Measurements from ENCODE around the gene ENTHD1. TPM values are rescaled to one million over a fixed set of nuclear protein-coding genes. Genes with fewer than 3 reads are reported as not detected.
A peak's percentile ranks its signal among the peaks of the same experiment; 100 is the strongest.

Gene ENTHD1
- total and polyA plus RNA-seq, 9 of the 15 experiments (the other 6 are each of a cell fraction or from before 2014, with no cell fraction given): 0.13 to 0.98 (median 0.35) TPM

DNA sequence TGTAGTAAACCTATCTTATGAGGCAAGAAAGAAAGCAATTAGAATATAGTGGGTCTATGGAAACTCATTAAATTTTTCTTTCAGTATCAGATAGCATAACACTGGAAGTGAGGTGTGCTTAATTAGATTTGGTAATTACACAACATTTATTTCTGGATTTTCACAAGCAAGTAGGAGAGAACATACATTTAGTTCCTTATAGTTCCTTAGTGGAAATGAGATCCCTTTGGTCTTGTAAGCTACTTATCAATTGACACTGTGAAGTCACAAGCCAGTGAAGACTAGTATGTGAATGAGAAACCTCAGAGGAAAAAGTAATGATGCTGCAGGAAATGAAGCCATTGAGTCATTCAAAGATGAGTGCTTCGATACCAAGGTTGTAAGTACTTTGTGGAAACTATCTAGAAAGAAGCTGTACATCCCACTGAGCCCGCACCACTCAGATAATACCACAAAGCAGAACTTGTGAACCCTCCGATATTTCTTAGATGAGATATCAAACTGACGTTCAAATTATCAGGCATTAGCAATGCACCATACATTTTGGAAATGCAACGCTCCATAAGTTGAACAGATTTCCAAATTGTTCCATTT is 53.5 kb downstream of the ENTHD1 start (continued):
- TF ChIP-seq, protein P1, sequence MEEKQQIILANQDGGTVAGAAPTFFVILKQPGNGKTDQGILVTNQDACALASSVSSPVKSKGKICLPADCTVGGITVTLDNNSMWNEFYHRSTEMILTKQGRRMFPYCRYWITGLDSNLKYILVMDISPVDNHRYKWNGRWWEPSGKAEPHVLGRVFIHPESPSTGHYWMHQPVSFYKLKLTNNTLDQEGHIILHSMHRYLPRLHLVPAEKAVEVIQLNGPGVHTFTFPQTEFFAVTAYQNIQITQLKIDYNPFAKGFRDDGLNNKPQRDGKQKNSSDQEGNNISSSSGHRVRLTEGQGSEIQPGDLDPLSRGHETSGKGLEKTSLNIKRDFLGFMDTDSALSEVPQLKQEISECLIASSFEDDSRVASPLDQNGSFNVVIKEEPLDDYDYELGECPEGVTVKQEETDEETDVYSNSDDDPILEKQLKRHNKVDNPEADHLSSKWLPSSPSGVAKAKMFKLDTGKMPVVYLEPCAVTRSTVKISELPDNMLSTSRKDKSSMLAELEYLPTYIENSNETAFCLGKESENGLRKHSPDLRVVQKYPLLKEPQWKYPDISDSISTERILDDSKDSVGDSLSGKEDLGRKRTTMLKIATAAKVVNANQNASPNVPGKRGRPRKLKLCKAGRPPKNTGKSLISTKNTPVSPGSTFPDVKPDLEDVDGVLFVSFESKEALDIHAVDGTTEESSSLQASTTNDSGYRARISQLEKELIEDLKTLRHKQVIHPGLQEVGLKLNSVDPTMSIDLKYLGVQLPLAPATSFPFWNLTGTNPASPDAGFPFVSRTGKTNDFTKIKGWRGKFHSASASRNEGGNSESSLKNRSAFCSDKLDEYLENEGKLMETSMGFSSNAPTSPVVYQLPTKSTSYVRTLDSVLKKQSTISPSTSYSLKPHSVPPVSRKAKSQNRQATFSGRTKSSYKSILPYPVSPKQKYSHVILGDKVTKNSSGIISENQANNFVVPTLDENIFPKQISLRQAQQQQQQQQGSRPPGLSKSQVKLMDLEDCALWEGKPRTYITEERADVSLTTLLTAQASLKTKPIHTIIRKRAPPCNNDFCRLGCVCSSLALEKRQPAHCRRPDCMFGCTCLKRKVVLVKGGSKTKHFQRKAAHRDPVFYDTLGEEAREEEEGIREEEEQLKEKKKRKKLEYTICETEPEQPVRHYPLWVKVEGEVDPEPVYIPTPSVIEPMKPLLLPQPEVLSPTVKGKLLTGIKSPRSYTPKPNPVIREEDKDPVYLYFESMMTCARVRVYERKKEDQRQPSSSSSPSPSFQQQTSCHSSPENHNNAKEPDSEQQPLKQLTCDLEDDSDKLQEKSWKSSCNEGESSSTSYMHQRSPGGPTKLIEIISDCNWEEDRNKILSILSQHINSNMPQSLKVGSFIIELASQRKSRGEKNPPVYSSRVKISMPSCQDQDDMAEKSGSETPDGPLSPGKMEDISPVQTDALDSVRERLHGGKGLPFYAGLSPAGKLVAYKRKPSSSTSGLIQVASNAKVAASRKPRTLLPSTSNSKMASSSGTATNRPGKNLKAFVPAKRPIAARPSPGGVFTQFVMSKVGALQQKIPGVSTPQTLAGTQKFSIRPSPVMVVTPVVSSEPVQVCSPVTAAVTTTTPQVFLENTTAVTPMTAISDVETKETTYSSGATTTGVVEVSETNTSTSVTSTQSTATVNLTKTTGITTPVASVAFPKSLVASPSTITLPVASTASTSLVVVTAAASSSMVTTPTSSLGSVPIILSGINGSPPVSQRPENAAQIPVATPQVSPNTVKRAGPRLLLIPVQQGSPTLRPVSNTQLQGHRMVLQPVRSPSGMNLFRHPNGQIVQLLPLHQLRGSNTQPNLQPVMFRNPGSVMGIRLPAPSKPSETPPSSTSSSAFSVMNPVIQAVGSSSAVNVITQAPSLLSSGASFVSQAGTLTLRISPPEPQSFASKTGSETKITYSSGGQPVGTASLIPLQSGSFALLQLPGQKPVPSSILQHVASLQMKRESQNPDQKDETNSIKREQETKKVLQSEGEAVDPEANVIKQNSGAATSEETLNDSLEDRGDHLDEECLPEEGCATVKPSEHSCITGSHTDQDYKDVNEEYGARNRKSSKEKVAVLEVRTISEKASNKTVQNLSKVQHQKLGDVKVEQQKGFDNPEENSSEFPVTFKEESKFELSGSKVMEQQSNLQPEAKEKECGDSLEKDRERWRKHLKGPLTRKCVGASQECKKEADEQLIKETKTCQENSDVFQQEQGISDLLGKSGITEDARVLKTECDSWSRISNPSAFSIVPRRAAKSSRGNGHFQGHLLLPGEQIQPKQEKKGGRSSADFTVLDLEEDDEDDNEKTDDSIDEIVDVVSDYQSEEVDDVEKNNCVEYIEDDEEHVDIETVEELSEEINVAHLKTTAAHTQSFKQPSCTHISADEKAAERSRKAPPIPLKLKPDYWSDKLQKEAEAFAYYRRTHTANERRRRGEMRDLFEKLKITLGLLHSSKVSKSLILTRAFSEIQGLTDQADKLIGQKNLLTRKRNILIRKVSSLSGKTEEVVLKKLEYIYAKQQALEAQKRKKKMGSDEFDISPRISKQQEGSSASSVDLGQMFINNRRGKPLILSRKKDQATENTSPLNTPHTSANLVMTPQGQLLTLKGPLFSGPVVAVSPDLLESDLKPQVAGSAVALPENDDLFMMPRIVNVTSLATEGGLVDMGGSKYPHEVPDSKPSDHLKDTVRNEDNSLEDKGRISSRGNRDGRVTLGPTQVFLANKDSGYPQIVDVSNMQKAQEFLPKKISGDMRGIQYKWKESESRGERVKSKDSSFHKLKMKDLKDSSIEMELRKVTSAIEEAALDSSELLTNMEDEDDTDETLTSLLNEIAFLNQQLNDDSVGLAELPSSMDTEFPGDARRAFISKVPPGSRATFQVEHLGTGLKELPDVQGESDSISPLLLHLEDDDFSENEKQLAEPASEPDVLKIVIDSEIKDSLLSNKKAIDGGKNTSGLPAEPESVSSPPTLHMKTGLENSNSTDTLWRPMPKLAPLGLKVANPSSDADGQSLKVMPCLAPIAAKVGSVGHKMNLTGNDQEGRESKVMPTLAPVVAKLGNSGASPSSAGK (IDR thresholded peaks at IDR 0.05): no peak
- no peak for TF ChIP-seq ILK (tag; IDR thresholded peaks at IDR 0.05; ENCODE audit: borderline replicate concordance, low read depth)
- no peak for TF ChIP-seq MTA3 (IDR thresholded peaks at IDR 0.05; ENCODE audit: borderline replicate concordance)
- TF ChIP-seq TAL1 (IDR thresholded peaks at IDR 0.05): peak; percentile 70
- peak; percentile 66; the same call in 1 of the 2 replicates for TF ChIP-seq JUN (IDR thresholded peaks at IDR 0.05; ENCODE audit: borderline replicate concordance, low read depth, low read length)
- no peak for TF ChIP-seq JUN (CRISPR knock-in tag; IDR thresholded peaks at IDR 0.05; ENCODE audit: borderline replicate concordance)
- TF ChIP-seq PRMT5 (CRISPR knock-in tag; IDR thresholded peaks at IDR 0.05): no peak
- no peak for TF ChIP-seq ZNF655 (CRISPR knock-in tag; IDR thresholded peaks at IDR 0.05)
- TF ChIP-seq CSDE1 (IDR thresholded peaks at IDR 0.05): no peak
- peak in 1 of 2 experiments; percentile 78; a peak in 2 of 4 replicates for TF ChIP-seq TBL1XR1 (IDR thresholded peaks at IDR 0.05; ENCODE audit: low read length in 2 of 2)
- TF ChIP-seq, protein P2, sequence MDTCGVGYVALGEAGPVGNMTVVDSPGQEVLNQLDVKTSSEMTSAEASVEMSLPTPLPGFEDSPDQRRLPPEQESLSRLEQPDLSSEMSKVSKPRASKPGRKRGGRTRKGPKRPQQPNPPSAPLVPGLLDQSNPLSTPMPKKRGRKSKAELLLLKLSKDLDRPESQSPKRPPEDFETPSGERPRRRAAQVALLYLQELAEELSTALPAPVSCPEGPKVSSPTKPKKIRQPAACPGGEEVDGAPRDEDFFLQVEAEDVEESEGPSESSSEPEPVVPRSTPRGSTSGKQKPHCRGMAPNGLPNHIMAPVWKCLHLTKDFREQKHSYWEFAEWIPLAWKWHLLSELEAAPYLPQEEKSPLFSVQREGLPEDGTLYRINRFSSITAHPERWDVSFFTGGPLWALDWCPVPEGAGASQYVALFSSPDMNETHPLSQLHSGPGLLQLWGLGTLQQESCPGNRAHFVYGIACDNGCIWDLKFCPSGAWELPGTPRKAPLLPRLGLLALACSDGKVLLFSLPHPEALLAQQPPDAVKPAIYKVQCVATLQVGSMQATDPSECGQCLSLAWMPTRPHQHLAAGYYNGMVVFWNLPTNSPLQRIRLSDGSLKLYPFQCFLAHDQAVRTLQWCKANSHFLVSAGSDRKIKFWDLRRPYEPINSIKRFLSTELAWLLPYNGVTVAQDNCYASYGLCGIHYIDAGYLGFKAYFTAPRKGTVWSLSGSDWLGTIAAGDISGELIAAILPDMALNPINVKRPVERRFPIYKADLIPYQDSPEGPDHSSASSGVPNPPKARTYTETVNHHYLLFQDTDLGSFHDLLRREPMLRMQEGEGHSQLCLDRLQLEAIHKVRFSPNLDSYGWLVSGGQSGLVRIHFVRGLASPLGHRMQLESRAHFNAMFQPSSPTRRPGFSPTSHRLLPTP (IDR thresholded peaks at IDR 0.05; ENCODE audit: borderline replicate concordance, extremely low read depth, insufficient read length): no peak
- TF ChIP-seq NCOR1 (IDR thresholded peaks at IDR 0.05): peak; percentile 74
- peak; percentile 19 for TF ChIP-seq BRD9 (IDR thresholded peaks at IDR 0.05; ENCODE audit: low read depth, partially characterized antibody)

Data from K562 (cell line).